Sigmoid colon (tissue), 7 donors: ENCODE results near the gene SLX1A. TPM values are rescaled to one million over a fixed set of nuclear protein-coding genes. Genes with fewer than 3 reads are reported as not detected.
"Not testable (repeated sequence)": the region's sequence is repeated elsewhere in the genome, so short reads cannot be mapped to it uniquely, and the experiment has no call there.

Experiments used
- DNase-seq: peaks from one replicate; pipeline ENCODE4 v3.0.0-alpha.2; 2019
- H3K27ac ChIP-seq, 4 donors: fragments of 200-600 bp; sonication (generic); one replicate each; pipeline ENCODE4 v1.5.1; 2016 to 2019; ENCODE audit warnings: mild to moderate bottlenecking in 1 of 4
- H3K27me3 ChIP-seq, 3 donors: fragments of 200-600 bp; sonication (generic); one replicate each; pipeline ENCODE4 v1.5.1; 2019; ENCODE audit warnings: mild to moderate bottlenecking in 1 of 3
- H3K36me3 ChIP-seq, 4 donors: fragments of 200-600 bp; sonication (generic); one replicate each; pipeline ENCODE4 v1.5.1; 2016 to 2019
- H3K4me1 ChIP-seq, 4 donors: fragments of 200-600 bp; sonication (generic); one replicate each; pipeline ENCODE4 v1.5.1; 2017 to 2019
- H3K4me3 ChIP-seq, 4 donors: fragments of 200-600 bp; sonication (generic); one replicate each; pipeline ENCODE4 v1.5.1; 2017 to 2019; ENCODE audit warnings: mild to moderate bottlenecking in 2 of 4, moderate library complexity in 1 of 4
- H3K9me3 ChIP-seq, 4 donors: fragments of 200-600 bp in 3 of 4; sonication (generic) in 3 of 4; one replicate each; pipeline versions ENCODE4 v1.5.1 to v1.6.1; 2013 to 2019
- CTCF ChIP-seq, 4 experiments: fragments of 450-650 bp in 3 of 4; fragments of 200-600 bp in 1 of 4; IDR thresholded peaks; one replicate each; pipeline ENCODE4 v1.5.1; 2016 to 2019; ENCODE audit warnings: antibody characterized with exemption in 4 of 4, mild to moderate bottlenecking in 3 of 4, moderate library complexity in 2 of 4
- EP300 ChIP-seq, 4 donors: sonication (generic); formaldehyde crosslinking; IDR thresholded peaks; one replicate each; pipeline ENCODE4 v1.6.1; 2017; ENCODE audit warnings: antibody characterized with exemption in 4 of 4
- POLR2A ChIP-seq, 2 donors: fragments of 450-650 bp; IDR thresholded peaks; one replicate each; pipeline ENCODE4 v1.6.1; 2016; ENCODE audit warnings: antibody characterized with exemption in 2 of 2, mild to moderate bottlenecking in 2 of 2, moderate library complexity in 2 of 2
- POLR2AphosphoS5 ChIP-seq, 4 donors: sonication (generic); formaldehyde crosslinking; IDR thresholded peaks; one replicate each; pipeline ENCODE4 v1.6.1; 2017; ENCODE audit warnings: antibody characterized with exemption in 4 of 4
- WGBS, 2 donors: extraction: QIAGEN DNeasy Blood & Tissue Kit; methylation state at CpG; one replicate each; pipeline ENCODE4 v1.1.7; 2013; 5-methylcytosine and 5-hydroxymethylcytosine counted together
- intact Hi-C: fragments of 100-400 bp; cut with DNase I; formaldehyde crosslinking; loops from one replicate; pipeline ENCODE4 v1.15.1; 2023
- polyA plus RNA-seq, 3 donors: library from polyadenylated mRNA; stranded (reverse); fragments of 200-250 nt; gene quantifications; one replicate each; pipeline ENCODE4 v1.2.3, GENCODE V29; 2013
- total RNA-seq, 4 donors: library from RNA; depleted of rRNA; stranded (reverse); fragments of >200 nt; gene quantifications; one replicate each; pipeline ENCODE4 v1.1.0, GENCODE V29; 2016
- donor health status: healthy with polysubstance abuse.
- donor health status: Bipolar disorder and iron deficiency.
- donor health status: healthy.

Gene SLX1A
- total and polyA plus RNA-seq, 7 donors: 12.0 to 77.9 (median 29.6) TPM

GRCh38 chr16:30186782-30187555 lies 6.7 kb upstream of the SLX1A start:
- peak; percentile 81 for DNase-seq
- 45 to 46% methylated on average over 36 of the region's 36 CpGs for WGBS, 2 donors
- H3K4me1 ChIP-seq: peaks cover 0 to 17% (median 15%) of the 10 kb centered on the region in 4 donors
- H3K9me3 ChIP-seq: no peaks in the 10 kb centered on the region
- TF ChIP-seq EP300 (IDR thresholded peaks at IDR 0.05) (no peak), CTCF (IDR thresholded peaks at IDR 0.05) (peak in 3 of 4 experiments; percentile 38 to 55 (median 42))
- peak overlapping the region in 1 of 4 donors; percentile 63 for H3K4me3 ChIP-seq
- intact Hi-C loops: no loop called here
- H3K36me3 ChIP-seq: no peaks in the 10 kb centered on the region
- H3K27me3 ChIP-seq: no peaks in the 10 kb centered on the region
- H3K27ac ChIP-seq: no peak overlapping the region

- no peak for DNase-seq
- Histone ChIP-seq H3K36me3 (no peaks in the 10 kb centered on the region), H3K27ac (no peak overlapping the region), H3K27me3 (no peaks in the 10 kb centered on the region), H3K4me1 (peaks cover 0 to 15% (median 14%) of the 10 kb centered on the region in 4 donors), H3K4me3 (no peak overlapping the region), H3K9me3 (no peaks in the 10 kb centered on the region)
- TF ChIP-seq POLR2AphosphoS5 (IDR thresholded peaks at IDR 0.05) (no peak), EP300 (IDR thresholded peaks at IDR 0.05) (no peak), POLR2A (IDR thresholded peaks at IDR 0.05) (no peak), CTCF (IDR thresholded peaks at IDR 0.05) (no peak)
- intact Hi-C loops: no loop called here
- WGBS, 2 donors: 76 to 79% methylated on average over 9 of the region's 9 CpGs
These were observed 6.2 kb upstream of the SLX1A start for GRCh38 chr16:30187556-30187865.

GRCh38 chr16:30187971-30188561 lies 5.6 kb upstream of the SLX1A start:
- DNase-seq: no peak
- Histone ChIP-seq H3K9me3 (no peaks in the 10 kb centered on the region), H3K4me1 (peaks cover 0 to 10% (median 10%) of the 10 kb centered on the region in 4 donors), H3K27me3 (no peaks in the 10 kb centered on the region), H3K27ac (no peak overlapping the region), H3K36me3 (no peaks in the 10 kb centered on the region), H3K4me3 (no peak overlapping the region)
- TF ChIP-seq POLR2A (IDR thresholded peaks at IDR 0.05): no peak
- TF ChIP-seq EP300 (IDR thresholded peaks at IDR 0.05): no peak
- TF ChIP-seq CTCF (IDR thresholded peaks at IDR 0.05): no peak
- TF ChIP-seq POLR2AphosphoS5 (IDR thresholded peaks at IDR 0.05): no peak
- 91 to 94% methylated on average over 23 of the region's 23 CpGs for WGBS, 2 donors
- intact Hi-C loops: no loop called here

- H3K27me3 ChIP-seq, H3K4me3 ChIP-seq, DNase-seq, H3K36me3 ChIP-seq, intact Hi-C loops, H3K4me1 ChIP-seq, H3K9me3 ChIP-seq, H3K27ac ChIP-seq: not testable (repeated sequence)
- WGBS, 2 donors: 93 to 94% methylated on average over 4 to 6 of the region's 12 CpGs
These were observed 2.5 kb upstream of the SLX1A start for GRCh38 chr16:30191158-30191557.

- H3K4me3 ChIP-seq, DNase-seq, intact Hi-C loops, H3K27me3 ChIP-seq, H3K9me3 ChIP-seq, H3K27ac ChIP-seq, H3K4me1 ChIP-seq, H3K36me3 ChIP-seq: not testable (repeated sequence)
- no CpG with 5 or more reads among the region's 21 CpGs for whole genome bisulfite sequencing, 2 donors
These were observed 577 bp upstream of the SLX1A start for GRCh38 chr16:30193098-30193497.

- Histone ChIP-seq H3K4me3 (peak overlapping the region in 3 of 4 donors; percentile 35 to 46 (median 41)), H3K27ac (peak overlapping the region in 2 of 4 donors; percentile 27 to 42)
- intact Hi-C loops, H3K36me3 ChIP-seq, H3K4me1 ChIP-seq, H3K27me3 ChIP-seq, DNase-seq, H3K9me3 ChIP-seq: not testable (repeated sequence)
- 5 to 8% methylated on average over 18 to 20 of the region's 60 CpGs for WGBS, 2 donors
These were observed 674 bp downstream of the SLX1A start for GRCh38 chr16:30194172-30194925.

- intact Hi-C loops, H3K9me3 ChIP-seq, H3K36me3 ChIP-seq, H3K4me3 ChIP-seq, H3K4me1 ChIP-seq, H3K27ac ChIP-seq, DNase-seq, H3K27me3 ChIP-seq: not testable (repeated sequence)
- 56 to 92% methylated on average over 1 of the region's 2 CpGs for WGBS, 2 donors
These were observed 3.3 kb downstream of the SLX1A start for GRCh38 chr16:30197001-30197400.

GRCh38 chr16:30199049-30199448 lies 5.4 kb downstream of the SLX1A start, which contains the start of gene SULT1A3:
Gene SULT1A3 (plus strand): TSS chr16:30199255. CDS start chr16:30200729, 1,474 bp downstream.
- H3K27me3 ChIP-seq, intact Hi-C loops, DNase-seq, H3K9me3 ChIP-seq, H3K4me1 ChIP-seq, H3K36me3 ChIP-seq, H3K4me3 ChIP-seq, H3K27ac ChIP-seq: not testable (repeated sequence)
- no CpG with 5 or more reads among the region's 3 CpGs for WGBS, 2 donors
